ENCODE measurements around the gene TOP3B. TPM values are rescaled to one million over a fixed set of nuclear protein-coding genes. Genes with fewer than 3 reads are reported as not detected.

The TOP3B gene
- total RNA-seq, 1 experiment from 2014 or later, result 23.9 TPM

GRCh38 chr22:21958360-21959273 is 24.0 kb downstream of the TOP3B start:
- no peak for TF ChIP-seq CTCF (conservative IDR thresholded peaks at IDR 0.05)
- TF ChIP-seq EZH2 (IDR thresholded peaks at IDR 0.05; ENCODE audit: low read depth), result no peak
- Histone ChIP-seq H4K20me1 (ENCODE audit: insufficient read depth) (no peaks in the 10 kb centered on the region), H3K4me1 (replicated peaks; ENCODE audit: insufficient read depth) (no peaks in the 10 kb centered on the region), H3K79me2 (ENCODE audit: low read depth) (no peaks in the 10 kb centered on the region), H3K27me3 (ENCODE audit: insufficient read depth, low read depth) (no peaks in the 10 kb centered on the region), H3K36me3 (ENCODE audit: low read depth) (no peaks in the 10 kb centered on the region), H3K4me2 (no peak overlapping the region), H3K4me3 (no peak overlapping the region), H2AFZ (no peak overlapping the region), H3K27ac (no peak overlapping the region), H3K9me3 (ENCODE audit: insufficient read depth, low read depth) (no peaks in the 10 kb centered on the region), H3K9me2 (ENCODE audit: insufficient read depth) (no peaks in the 10 kb centered on the region), H3F3A (ENCODE audit: insufficient read depth, low read depth) (no peaks in the 10 kb centered on the region)
- BruUV-seq (replicated peaks), result no TSS peak
- DNase-seq, result no peak
- ChIA-PET CTCF (no interaction called here), POLR2A (ENCODE audit: unreplicated experiment) (no interaction called here)
- intact Hi-C loops (cut with micrococcal nuclease; ENCODE audit: unreplicated experiment), result no loop called here

GRCh38 chr22:21952586-21953571 is 29.7 kb downstream of the TOP3B start, which contains the start of gene PPM1F:
Gene PPM1F (minus strand): TSS chr22:21952848. CDS start chr22:21946048, 6,800 bp downstream.
- BruUV-seq (replicated peaks), result no TSS peak
- Histone ChIP-seq H2AFZ (peak within 1 kb of the TSS; percentile 76), H3K27ac (no peak within 1 kb of the TSS), H3K9me3 (ENCODE audit: insufficient read depth, low read depth) (no peaks in the 10 kb centered on the region), H3K79me2 (ENCODE audit: low read depth) (0 out of 2 replicates have a peak, but pooled peaks cover 11% of the 10 kb centered on the region), H3F3A (ENCODE audit: insufficient read depth, low read depth) (peaks cover 5% of the 10 kb centered on the region; the same call in 1 of the 2 replicates), H4K20me1 (ENCODE audit: insufficient read depth) (no peaks in the 10 kb centered on the region), H3K27me3 (ENCODE audit: insufficient read depth, low read depth) (no peaks in the 10 kb centered on the region), H3K36me3 (ENCODE audit: low read depth) (no peaks in the 10 kb centered on the region), H3K4me1 (replicated peaks; ENCODE audit: insufficient read depth) (peaks cover 5% of the 10 kb centered on the region), H3K4me2 (peak within 1 kb of the TSS; percentile 82), H3K4me3 (peak within 1 kb of the TSS; percentile 60), H3K9me2 (ENCODE audit: insufficient read depth) (no peaks in the 10 kb centered on the region)
- TF ChIP-seq CTCF (conservative IDR thresholded peaks at IDR 0.05), result peak; percentile 64
- no peak for TF ChIP-seq EZH2 (IDR thresholded peaks at IDR 0.05; ENCODE audit: low read depth)
- intact Hi-C loops (cut with micrococcal nuclease; ENCODE audit: unreplicated experiment), result loop anchor here (2.0 kb wide), 2 partner anchors 14 to 240 kb away; no protein-coding TSS in a partner anchor
- CTCF ChIA-PET, result interaction anchor here (0.5 to 0.6 kb wide), 4 partner anchors 15 to 28 kb away, joined by 3 to 6 read pairs (median 4); no protein-coding TSS in a partner anchor
- POLR2A ChIA-PET (ENCODE audit: unreplicated experiment), result no interaction called here
- DNase-seq, result peak in 1 of 2 experiments; percentile 83

All from PC-9 (cell line).